Cardiac muscle cell (in vitro differentiated cells and primary cell): Measurements from ENCODE around the gene TEP1. TPM values are rescaled to one million over a fixed set of nuclear protein-coding genes. Genes with fewer than 3 reads are reported as not detected.
"Not testable (repeated sequence)": the region's sequence is repeated elsewhere in the genome, so short reads cannot be mapped to it uniquely, and the experiment has no call there.

Experiments
- DNase-seq, 2 donors: peaks; one replicate each; pipeline versions ENCODE4 v3.0.0 to v3.0.0-alpha.2; 2010 to 2017; ENCODE audit warnings: low read depth in 1 of 2, low spot score in 1 of 2
- H3K27ac ChIP-seq: fragments of 200-600 bp; sonication (generic); 2 replicates; pipeline ENCODE4 v1.5.1; 2016
- H3K27me3 ChIP-seq: fragments of 200-600 bp; sonication (generic); 2 replicates; pipeline ENCODE4 v1.6.0; 2016; ENCODE audit warnings: control low read depth
- H3K36me3 ChIP-seq: fragments of 200-600 bp; sonication (generic); 2 replicates; pipeline ENCODE4 v1.5.1; 2016; ENCODE audit warnings: control low read depth
- H3K4me1 ChIP-seq: fragments of 200-600 bp; sonication (generic); 2 replicates; pipeline ENCODE4 v1.8.1; 2017; ENCODE audit warnings: low read depth, mild to moderate bottlenecking, mixed run types
- H3K4me3 ChIP-seq: fragments of 200-600 bp; sonication (generic); 2 replicates; pipeline ENCODE4 v1.5.1; 2016; ENCODE audit warnings: mild to moderate bottlenecking
- H3K9me3 ChIP-seq: fragments of 200-600 bp; sonication (generic); 2 replicates; pipeline ENCODE4 v1.5.1; 2017; ENCODE audit warnings: low read depth, mild to moderate bottlenecking, control low read depth
- polyA plus RNA-seq: library from polyadenylated mRNA; unstranded; fragments of >200 nt; fragmentation: Nextera tagmentation; extraction: Ambion mirVana; gene quantifications from 2 replicates; pipeline ENCODE4 v1.2.1, GENCODE V29; 2016
- total RNA-seq: library from RNA; depleted of rRNA; stranded (reverse); fragments of >200 nt; gene quantifications from 2 replicates; pipeline ENCODE4 v1.2.3, GENCODE V29; 2016
- TF ChIP-seq, protein P1 (sequence below): IDR thresholded peaks from 2 replicates; pipeline ENCODE4 v1.5.1; 2012; ENCODE audit warnings: low read depth, mild to moderate bottlenecking, low read length

Gene TEP1
- total and polyA plus RNA-seq, 2 experiments from 2014 or later: 5.1 to 8.5 TPM

DNA sequence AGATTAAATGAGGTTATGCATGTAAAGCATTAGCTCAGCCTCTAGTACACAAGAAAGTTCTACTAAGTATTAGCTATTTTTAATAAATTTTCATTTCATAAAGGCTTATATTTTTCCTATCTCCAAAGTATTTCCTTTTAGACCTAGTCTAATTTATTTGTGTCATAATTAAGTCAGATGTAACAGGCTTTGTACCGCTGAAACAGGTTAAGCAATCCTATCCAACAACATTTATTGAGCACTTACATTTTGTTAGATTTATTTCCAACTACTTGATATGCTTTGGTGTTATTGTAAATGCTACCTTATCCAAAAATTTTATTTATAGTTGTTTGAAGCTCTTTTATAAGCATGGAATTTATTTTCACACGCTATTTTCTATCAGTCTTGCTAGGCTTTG lies 71.7 kb downstream of the TEP1 start:
- Histone ChIP-seq H3K27me3 (no peaks in the 10 kb centered on the region), H3K9me3 (no peaks in the 10 kb centered on the region), H3K36me3 (peaks cover 3% of the 10 kb centered on the region), H3K4me3 (peak overlapping the region; percentile 63), H3K27ac (peak overlapping the region; percentile 99), H3K4me1 (no peaks in the 10 kb centered on the region)
- no peak for DNase-seq
- TF ChIP-seq, protein P1, sequence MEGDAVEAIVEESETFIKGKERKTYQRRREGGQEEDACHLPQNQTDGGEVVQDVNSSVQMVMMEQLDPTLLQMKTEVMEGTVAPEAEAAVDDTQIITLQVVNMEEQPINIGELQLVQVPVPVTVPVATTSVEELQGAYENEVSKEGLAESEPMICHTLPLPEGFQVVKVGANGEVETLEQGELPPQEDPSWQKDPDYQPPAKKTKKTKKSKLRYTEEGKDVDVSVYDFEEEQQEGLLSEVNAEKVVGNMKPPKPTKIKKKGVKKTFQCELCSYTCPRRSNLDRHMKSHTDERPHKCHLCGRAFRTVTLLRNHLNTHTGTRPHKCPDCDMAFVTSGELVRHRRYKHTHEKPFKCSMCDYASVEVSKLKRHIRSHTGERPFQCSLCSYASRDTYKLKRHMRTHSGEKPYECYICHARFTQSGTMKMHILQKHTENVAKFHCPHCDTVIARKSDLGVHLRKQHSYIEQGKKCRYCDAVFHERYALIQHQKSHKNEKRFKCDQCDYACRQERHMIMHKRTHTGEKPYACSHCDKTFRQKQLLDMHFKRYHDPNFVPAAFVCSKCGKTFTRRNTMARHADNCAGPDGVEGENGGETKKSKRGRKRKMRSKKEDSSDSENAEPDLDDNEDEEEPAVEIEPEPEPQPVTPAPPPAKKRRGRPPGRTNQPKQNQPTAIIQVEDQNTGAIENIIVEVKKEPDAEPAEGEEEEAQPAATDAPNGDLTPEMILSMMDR: no peak

DNA sequence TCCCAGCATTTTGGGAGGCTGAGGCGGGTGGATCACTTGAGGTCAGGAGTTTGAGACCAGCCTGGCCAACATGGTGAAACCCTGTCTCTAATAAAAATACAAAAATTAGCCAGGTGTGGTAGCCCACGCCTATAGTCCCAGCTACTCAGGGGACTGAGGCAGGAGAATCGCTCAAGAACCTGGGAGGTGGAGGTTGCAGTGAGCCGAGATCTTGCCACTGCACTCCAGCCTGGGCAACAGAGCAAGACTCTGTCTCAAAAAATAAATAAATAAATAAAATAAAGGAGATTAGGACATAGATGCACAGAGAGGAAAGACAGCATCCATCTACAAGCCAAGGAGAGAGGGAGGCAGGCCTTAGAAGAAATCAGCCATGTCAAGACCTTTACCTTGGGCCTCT lies 72.3 kb downstream of the TEP1 start:
- not testable (repeated sequence) for H3K9me3 ChIP-seq, H3K4me3 ChIP-seq, DNase-seq, H3K27me3 ChIP-seq, H3K36me3 ChIP-seq, H3K4me1 ChIP-seq, H3K27ac ChIP-seq

DNA sequence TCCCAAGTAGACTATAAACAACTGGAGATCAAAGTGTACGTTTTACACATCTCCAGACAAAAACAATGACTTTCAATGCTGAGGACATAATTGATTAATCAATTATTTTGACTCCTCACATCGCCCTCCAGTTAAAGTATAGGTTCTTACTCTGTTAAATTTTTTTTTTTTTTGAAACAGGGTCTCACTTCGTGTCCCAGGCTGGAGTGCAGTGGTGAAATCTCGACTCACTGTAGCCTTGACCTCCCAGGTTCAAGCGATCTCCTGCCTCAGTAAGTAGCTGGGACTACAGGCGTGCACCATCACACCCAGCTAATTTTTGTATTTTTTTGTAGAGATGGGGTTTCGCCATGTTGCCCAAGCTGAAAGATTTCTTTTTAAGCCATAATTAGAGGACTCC lies 79.3 kb downstream of the TEP1 start:
- no peaks in the 10 kb centered on the region for H3K36me3 ChIP-seq
- DNase-seq: no peak
- peaks cover 8% of the 10 kb centered on the region for H3K4me1 ChIP-seq
- H3K27me3 ChIP-seq: no peaks in the 10 kb centered on the region
- TF ChIP-seq, protein P1: no peak
- peak overlapping the region; percentile 98 for H3K27ac ChIP-seq
- H3K4me3 ChIP-seq: no peak overlapping the region
- H3K9me3 ChIP-seq: no peaks in the 10 kb centered on the region

DNA sequence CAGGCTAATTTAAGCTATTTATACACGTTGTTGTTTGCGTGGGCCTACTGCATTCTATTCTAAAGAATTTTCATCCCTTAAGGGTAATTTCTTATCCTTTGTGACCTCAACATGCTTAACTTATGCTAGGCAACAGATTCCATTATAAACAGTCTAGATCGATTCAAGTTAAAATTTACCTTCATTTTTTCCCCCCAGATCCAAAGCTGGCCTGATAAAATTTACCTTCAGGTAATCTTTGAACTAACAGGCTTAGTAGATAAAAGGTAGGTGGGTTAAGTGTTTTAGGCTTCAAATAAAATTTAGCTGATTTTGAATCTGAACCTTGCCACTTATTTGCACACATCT lies 79.8 kb downstream of the TEP1 start:
- H3K4me3 ChIP-seq: peak overlapping the region; percentile 84
- DNase-seq: no peak
- peak overlapping the region; percentile 98 for H3K27ac ChIP-seq
- TF ChIP-seq, protein P1: no peak
- peaks cover 8% of the 10 kb centered on the region for H3K4me1 ChIP-seq
- H3K27me3 ChIP-seq: no peaks in the 10 kb centered on the region
- H3K9me3 ChIP-seq: no peaks in the 10 kb centered on the region
- H3K36me3 ChIP-seq: no peaks in the 10 kb centered on the region

DNA sequence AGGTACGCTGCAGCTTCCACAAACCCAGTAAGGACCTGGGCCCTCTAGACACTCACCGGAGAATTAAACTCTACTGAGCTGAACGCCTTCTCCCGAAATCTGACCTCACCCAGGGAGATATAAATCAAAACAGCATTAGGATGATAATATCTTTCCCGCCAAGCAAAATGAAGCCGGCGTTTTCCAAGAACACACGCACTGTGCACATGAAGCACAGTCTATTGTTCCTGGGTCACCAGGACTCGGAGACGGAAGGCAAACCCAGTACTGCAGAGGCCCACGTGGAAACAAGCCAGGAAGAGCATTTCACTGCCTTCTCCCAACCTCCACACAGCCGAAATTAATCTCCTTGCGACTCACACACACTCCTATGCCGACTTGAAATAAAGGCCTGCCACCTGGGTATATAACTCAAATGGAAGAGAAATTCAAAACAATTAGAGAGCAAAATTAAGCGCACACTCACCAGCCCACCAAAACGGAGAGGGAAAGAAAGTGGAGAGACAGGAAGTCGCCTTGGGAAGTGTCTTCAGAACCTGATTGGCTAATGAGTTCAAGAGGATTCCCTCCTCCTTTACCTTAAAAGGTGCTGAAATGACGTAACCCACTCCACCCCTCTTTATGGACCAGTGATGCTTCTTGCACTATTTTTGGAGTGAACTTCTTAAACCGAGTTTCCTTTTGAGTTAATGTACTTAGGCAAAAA lies 80.4 kb downstream of the TEP1 start, which contains the start of gene CCNB1IP1:
Gene CCNB1IP1, minus strand, starts transcription at position 492 of the 706 bp plus-strand sequence. CDS start 16,756 bp downstream, outside the sequence.
- Histone ChIP-seq H3K36me3 (no peaks in the 10 kb centered on the region), H3K9me3 (no peaks in the 10 kb centered on the region)

DNA sequence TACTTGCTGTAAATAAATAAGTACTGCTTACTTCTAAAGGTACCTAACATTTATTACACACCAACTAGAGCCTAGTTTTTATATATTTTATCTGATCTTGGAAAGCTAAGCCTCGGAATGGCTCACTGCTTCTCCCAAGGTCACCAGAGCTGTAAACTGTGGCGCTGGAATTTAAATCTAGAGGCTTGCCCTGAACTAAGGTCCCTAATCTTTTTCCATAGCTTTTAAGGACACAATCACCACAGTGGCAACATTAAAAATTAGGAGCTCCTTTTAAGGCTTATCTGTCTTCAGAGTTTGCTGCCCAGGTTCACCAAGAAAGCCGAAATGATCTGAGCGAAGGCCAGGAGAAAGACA lies 80.9 kb downstream of the TEP1 start:
- H3K4me3 ChIP-seq: peak overlapping the region; percentile 84
- TF ChIP-seq, protein P1: no peak
- H3K36me3 ChIP-seq: no peaks in the 10 kb centered on the region
- peak; percentile 26 to 62 for DNase-seq
- H3K27me3 ChIP-seq: no peaks in the 10 kb centered on the region
- H3K9me3 ChIP-seq: no peaks in the 10 kb centered on the region
- H3K4me1 ChIP-seq: peaks cover 8% of the 10 kb centered on the region
- peak overlapping the region; percentile 98 for H3K27ac ChIP-seq

More for the DNA sequence above, 80.4 kb downstream of the TEP1 start, which contains the start of gene CCNB1IP1:
- no peaks in the 10 kb centered on the region for H3K27me3 ChIP-seq
- peaks cover 8% of the 10 kb centered on the region for H3K4me1 ChIP-seq
- peak; percentile 92 to 93 for DNase-seq
- peak within 1 kb of the TSS; percentile 98 for H3K27ac ChIP-seq
- H3K4me3 ChIP-seq: peak within 1 kb of the TSS; percentile 84
- TF ChIP-seq, protein P1: no peak
